Activated T-cell treated with anti-CD3 and anti-CD28 coated beads, Interleukin-2, amount 50 U/mL, for 4 hours (primary cell): ENCODE data around the gene DENND5A. TPM values are rescaled to one million over a fixed set of nuclear protein-coding genes. Genes with fewer than 3 reads are reported as not detected.

Experiments
- ATAC-seq, 2 donors: fragments of 200-7000 bp; cut with Tn5 transposase; one replicate each; pipeline ENCODE4 v1.10.0; 2021
- DNase-seq: peaks from one replicate; pipeline ENCODE4 v3.0.0-alpha.2; 2020
- H3K27me3 Mint-ChIP-seq: one replicate; pipeline ENCODE4 v1.8.0; 2021; ENCODE audit warnings: low read depth, mixed read lengths
- H3K36me3 Mint-ChIP-seq: one replicate; pipeline ENCODE4 v1.8.0; 2022; ENCODE audit warnings: mixed read lengths; ENCODE audit not compliant: insufficient read depth
- H3K4me1 Mint-ChIP-seq: one replicate; pipeline ENCODE4 v1.8.0; 2021; ENCODE audit warnings: low read depth, mixed read lengths
- H3K4me3 Mint-ChIP-seq: one replicate; pipeline ENCODE4 v1.8.0; 2021; ENCODE audit warnings: mild to moderate bottlenecking, moderate library complexity, mixed read lengths
- H3K9me3 Mint-ChIP-seq: one replicate; pipeline ENCODE4 v1.8.0; 2021; ENCODE audit warnings: mixed read lengths
- total RNA-seq, 3 donors: library from RNA; stranded (reverse); gene quantifications; one replicate each; pipeline ENCODE4 v1.2.1, GENCODE V29; 2021

DENND5A gene
- total RNA-seq = 10 to 100 TPM; 32.5 to 62.9 (median 44.2) TPM

DNA sequence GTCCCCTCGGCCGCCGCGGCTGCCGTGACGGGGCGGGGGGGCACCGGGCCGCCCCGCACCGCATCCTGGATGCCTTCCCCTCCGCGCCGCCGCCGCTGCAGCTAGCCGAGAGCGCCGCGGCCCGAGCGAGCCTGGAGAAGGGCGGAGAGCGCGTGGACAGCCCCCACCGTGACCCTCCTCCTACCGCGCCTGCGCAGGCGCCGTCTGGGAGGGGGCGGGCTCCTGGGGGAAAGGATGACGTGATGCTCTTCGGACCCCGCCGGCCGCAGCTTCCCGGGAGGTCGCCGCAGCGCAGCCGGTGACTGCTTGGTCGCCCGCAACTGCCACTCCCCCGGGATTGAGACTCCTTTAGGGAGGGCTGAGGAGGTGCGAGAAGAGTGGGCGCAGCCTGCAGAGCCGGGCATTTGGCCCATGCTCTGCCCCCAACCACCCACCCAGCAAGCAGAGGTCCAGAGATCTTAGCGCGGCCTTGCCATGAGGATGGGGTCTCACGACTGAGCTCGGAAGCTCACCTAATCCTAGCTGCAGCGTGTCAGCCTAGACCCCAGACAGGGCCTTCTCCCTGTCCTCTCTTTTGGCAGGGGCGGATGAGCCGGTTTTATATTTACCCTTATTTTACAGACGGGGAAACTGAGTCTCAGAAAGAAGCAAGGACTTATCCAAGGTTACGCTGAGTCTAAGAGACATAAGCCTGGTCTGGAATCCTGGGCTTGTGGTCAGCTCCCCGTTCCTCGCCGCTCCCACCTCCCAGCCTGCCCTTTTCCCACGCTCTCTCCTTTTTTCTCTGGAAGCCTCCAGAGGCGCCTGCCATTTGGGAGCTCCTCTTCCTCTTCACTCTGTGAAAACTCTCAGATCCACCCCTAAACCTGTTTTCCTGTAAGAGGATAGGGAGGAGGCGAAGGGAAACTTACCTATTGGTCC lies at the start of gene DENND5A:
DENND5A (minus strand) TSS at position 140 of the 921 bp plus-strand sequence. CDS start 281 bp downstream, outside the sequence.
- Mint-ChIP-seq H3K36me3 (no peaks in the 10 kb centered on the region), H3K9me3 (no peaks in the 10 kb centered on the region), H3K27me3 (no peaks in the 10 kb centered on the region), H3K4me3 (peak within 1 kb of the TSS; percentile 95), H3K4me1 (peaks cover 37% of the 10 kb centered on the region)
- ATAC-seq = peak; percentile 38 to 44
- peak; percentile 39 for DNase-seq

GRCh38 chr11:9314291-9315077 lies 49.3 kb upstream of the DENND5A start, which contains the start of gene TMEM41B:
Gene TMEM41B (minus strand): TSS chr11:9314593. CDS start chr11:9314441, 152 bp downstream.
- H3K4me1 Mint-ChIP-seq = peaks cover 34% of the 10 kb centered on the region
- ATAC-seq (peak; percentile 97), DNase-seq (peak; percentile 99)
- no peaks in the 10 kb centered on the region for H3K9me3 Mint-ChIP-seq
- H3K36me3 Mint-ChIP-seq = peaks cover 4% of the 10 kb centered on the region
- peaks cover 7% of the 10 kb centered on the region for H3K27me3 Mint-ChIP-seq
- H3K4me3 Mint-ChIP-seq = peak within 1 kb of the TSS; percentile 96

DNA sequence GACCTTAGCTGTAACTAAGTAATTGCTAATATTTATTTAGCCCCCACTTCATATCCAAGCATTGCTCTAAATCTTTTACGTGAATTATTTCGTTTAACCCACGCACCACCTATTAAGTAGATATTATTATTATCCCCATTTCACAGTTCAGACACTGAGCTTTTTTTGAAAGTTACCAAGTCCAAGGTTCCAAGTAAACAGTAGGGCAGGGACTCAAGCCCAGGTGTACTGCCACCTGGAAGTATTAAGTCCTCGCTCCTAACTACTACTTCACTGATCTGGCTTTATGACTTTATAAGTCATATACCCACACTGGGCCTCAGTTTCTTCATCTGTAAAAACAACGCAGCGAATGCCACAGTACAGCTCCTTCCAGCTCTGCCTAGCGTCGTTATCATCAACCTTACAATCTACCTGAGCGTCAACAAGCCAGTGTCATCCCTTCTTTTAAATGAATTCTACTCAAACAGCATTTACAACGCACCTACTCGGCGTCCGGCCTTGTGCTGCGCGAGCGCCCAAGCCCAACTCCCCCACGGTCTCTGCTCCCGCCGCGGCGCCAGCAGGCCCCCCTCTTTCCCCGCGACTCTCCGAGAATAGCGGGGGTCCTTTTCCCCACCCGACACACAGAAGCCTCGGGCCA lies 48.6 kb upstream of the DENND5A start:
- H3K4me1 Mint-ChIP-seq = peaks cover 34% of the 10 kb centered on the region
- peak; percentile 9 to 11 for ATAC-seq

GRCh38 chr11:9310485-9311090 lies 45.4 kb upstream of the DENND5A start:
- Mint-ChIP-seq H3K27me3 (no peaks in the 10 kb centered on the region), H3K9me3 (no peaks in the 10 kb centered on the region), H3K4me1 (peaks cover 43% of the 10 kb centered on the region), H3K36me3 (peaks cover 11% of the 10 kb centered on the region), H3K4me3 (no peak overlapping the region)
- DNase-seq (no peak), ATAC-seq (no peak)

More for the DNA sequence above, 48.6 kb upstream of the DENND5A start:
- no peak for DNase-seq
- peaks cover 7% of the 10 kb centered on the region for H3K27me3 Mint-ChIP-seq
- peaks cover 4% of the 10 kb centered on the region for H3K36me3 Mint-ChIP-seq
- H3K9me3 Mint-ChIP-seq = no peaks in the 10 kb centered on the region
- peak overlapping the region; percentile 96 for H3K4me3 Mint-ChIP-seq

DNA sequence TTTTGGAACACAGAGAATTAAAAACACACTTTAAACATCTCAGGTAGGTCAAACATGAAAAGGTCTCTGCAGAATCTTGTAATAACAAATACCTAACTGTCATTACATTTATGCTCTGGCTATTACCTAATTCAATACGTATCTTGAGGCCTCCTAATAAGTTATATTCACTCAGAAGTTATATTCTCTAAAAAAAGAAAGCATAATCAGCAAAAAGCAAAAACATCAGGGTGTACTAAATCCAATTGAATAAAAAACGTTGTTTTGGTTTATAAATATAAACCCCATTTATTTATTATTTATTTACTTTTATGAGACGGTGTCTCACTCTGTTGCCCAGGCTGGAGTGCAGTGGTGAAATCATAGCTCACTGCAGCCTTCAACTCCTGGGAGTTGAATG lies 39.0 kb upstream of the DENND5A start:
- Mint-ChIP-seq H3K9me3 (no peaks in the 10 kb centered on the region), H3K4me1 (peaks cover 11% of the 10 kb centered on the region), H3K4me3 (no peak overlapping the region), H3K36me3 (peaks cover 7% of the 10 kb centered on the region), H3K27me3 (no peaks in the 10 kb centered on the region)
- ATAC-seq (no peak), DNase-seq (no peak)

GRCh38 chr11:9302448-9302847 lies 37.3 kb upstream of the DENND5A start:
- no peak overlapping the region for H3K4me3 Mint-ChIP-seq
- ATAC-seq = no peak
- peaks cover 6% of the 10 kb centered on the region for H3K4me1 Mint-ChIP-seq

DNA sequence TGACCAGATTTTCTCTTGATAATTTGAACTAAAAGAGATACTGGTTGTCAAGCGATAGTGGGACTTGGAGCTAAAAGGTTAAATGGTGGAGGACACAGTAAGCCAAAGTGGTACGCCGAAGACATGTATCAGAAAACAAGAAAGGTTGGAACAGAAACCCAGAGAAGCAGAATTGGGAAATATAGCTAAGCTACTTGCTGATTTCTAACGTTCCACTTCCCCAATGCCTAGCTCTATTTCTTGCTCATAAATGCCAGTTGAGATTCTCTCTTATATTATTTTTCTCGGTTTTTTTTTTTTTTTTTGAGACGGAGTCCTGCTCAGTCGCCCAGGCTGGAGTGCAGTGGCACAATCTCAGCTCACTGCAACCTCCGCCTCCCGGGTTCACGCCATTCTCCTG lies 36.6 kb upstream of the DENND5A start:
- Mint-ChIP-seq H3K4me1 (peaks cover 2% of the 10 kb centered on the region), H3K9me3 (no peaks in the 10 kb centered on the region), H3K4me3 (no peak overlapping the region), H3K27me3 (no peaks in the 10 kb centered on the region), H3K36me3 (peaks cover under 1% of the 10 kb centered on the region)
- ATAC-seq (no peak), DNase-seq (no peak)

More at GRCh38 chr11:9302448-9302847, 37.3 kb upstream of the DENND5A start:
- Mint-ChIP-seq H3K27me3 (no peaks in the 10 kb centered on the region), H3K9me3 (no peaks in the 10 kb centered on the region), H3K36me3 (peaks cover 3% of the 10 kb centered on the region)
- no peak for DNase-seq

DNA sequence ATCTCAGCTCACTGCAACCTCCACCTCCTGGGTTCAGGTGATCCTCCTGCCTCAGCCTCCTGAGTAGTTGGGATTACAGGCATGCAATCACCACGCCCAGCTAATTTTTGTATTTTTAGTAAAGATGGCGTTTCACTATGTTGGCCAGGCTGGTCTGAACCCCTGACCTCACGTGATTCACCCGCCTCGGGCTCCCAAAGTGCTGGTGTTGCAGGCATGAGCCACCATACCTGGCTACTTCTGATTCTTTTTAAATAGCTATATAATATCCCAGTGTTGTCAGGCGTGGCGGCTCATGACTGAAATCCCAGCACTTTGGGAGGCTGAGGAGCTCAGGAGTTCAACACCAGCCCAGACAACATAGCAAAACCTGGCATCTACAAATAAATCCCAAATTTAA lies 28.5 kb upstream of the DENND5A start:
- H3K4me1 Mint-ChIP-seq = no peaks in the 10 kb centered on the region
- H3K4me3 Mint-ChIP-seq = no peak overlapping the region
- no peaks in the 10 kb centered on the region for H3K36me3 Mint-ChIP-seq
- H3K27me3 Mint-ChIP-seq = no peaks in the 10 kb centered on the region
- no peaks in the 10 kb centered on the region for H3K9me3 Mint-ChIP-seq
- DNase-seq (no peak), ATAC-seq (no peak)

DNA sequence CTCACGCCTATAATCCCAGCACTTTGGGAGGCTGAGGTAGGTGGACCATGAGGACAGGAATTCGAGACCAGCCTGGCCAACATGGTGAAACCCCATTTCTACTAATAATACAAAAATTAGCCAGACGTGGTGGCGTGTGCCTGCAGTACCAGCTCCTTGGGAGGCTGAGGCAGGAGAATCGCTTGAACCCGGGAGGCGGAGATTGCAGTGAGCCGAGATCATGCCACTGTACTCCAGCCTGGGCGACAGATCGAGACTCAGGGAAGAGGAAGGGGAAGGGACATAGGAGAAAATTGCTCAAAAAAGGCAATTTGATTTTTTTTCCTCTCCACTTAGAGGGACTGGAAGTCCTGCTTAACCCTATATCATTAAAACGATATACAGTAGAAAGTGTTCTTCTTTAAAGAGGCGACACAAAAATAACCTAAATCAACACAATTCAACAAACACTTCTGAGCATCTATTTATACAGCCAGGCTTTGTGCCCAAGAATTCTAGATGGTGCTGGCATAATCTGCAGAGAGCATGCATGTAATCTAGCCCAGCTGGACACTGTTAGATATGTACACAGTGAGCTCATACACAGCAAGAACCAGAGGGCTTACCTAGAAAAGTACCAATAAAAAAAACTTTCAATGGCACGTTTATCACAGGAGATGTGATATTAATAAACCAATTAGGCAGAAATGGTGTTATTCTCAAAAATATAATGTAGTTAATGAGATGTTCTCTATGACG lies 20.9 kb upstream of the DENND5A start:
- ATAC-seq (no peak), DNase-seq (no peak)
- Mint-ChIP-seq H3K9me3 (no peaks in the 10 kb centered on the region), H3K36me3 (peaks cover 2% of the 10 kb centered on the region), H3K4me3 (no peak overlapping the region), H3K27me3 (no peaks in the 10 kb centered on the region), H3K4me1 (peaks cover 4% of the 10 kb centered on the region)

DNA sequence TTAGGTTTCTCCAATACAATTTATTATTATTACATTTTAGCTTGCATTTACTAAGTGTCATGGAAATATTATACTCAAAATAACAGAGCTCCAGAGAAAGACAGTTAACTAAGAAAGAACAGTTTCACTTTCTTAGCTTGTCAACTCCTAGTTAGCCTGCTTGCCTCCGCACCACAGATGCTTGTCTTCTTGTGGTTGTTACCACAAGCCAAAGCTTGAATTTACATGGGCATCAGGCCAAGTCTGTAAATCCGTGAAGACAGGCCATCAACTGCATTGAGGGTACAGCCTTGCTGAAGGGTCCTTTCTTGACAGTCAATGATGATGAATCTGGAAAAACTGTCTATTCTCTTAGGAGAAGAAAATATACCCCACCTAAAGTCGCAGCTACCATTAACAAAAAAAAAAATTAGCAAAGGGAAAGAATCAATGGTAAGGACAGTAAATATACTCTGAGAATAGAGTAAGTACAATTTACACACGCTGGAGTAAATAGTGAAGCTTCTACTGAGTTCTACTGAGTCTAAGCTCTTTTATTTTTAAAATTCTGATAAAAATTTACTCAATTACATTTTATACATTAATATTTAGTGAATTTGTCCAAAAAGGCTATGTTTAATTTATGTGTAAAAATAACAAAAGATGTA lies 15.6 kb upstream of the DENND5A start:
- Mint-ChIP-seq H3K4me1 (peaks cover 15% of the 10 kb centered on the region), H3K9me3 (no peaks in the 10 kb centered on the region), H3K4me3 (peak overlapping the region; percentile 38), H3K27me3 (no peaks in the 10 kb centered on the region), H3K36me3 (peaks cover 2% of the 10 kb centered on the region)
- peak; percentile 39 for DNase-seq
- ATAC-seq = peak; percentile 95 to 96

DNA sequence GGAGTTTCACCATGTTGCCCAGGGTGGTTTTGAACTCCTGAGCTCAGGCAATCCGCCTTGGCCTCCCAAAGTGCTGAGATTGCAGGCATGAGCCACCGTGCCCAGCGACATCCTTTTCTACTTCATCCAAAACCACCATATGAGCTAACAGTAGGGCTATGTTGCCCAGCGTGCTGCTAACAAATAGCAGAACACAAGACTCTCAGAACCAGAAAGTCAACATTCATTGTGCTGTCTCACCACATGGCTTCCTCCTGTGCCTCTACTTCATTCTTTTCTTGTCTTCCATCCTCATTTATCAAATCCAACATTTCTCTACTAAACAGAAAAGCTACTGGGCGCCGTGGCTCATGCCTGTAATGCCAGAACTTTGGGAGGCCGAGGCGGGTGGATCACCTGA lies 12.0 kb upstream of the DENND5A start:
- DNase-seq (no peak), ATAC-seq (no peak)
- Mint-ChIP-seq H3K4me3 (no peak overlapping the region), H3K27me3 (no peaks in the 10 kb centered on the region), H3K9me3 (no peaks in the 10 kb centered on the region), H3K36me3 (no peaks in the 10 kb centered on the region), H3K4me1 (peaks cover 19% of the 10 kb centered on the region)

DNA sequence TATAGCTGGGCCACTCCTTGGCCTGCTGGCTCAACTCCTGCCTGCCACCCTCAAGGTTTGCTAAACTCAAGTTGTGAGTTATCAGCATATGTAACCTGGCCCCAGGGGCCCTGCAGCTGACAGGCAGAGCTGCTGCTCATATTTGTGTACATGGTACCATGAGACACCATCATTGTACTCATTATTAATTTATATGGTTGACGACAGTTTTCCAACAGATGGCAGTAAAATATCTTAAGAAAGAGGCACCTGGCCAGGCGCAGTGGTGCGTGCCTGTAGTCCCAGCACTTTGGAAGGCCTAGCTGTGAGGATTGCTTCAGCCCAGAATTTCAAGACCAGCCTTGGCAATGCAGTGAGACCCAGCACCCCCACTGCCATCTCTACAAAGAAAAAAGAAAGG lies 11.4 kb upstream of the DENND5A start:
- Mint-ChIP-seq H3K9me3 (no peaks in the 10 kb centered on the region), H3K36me3 (no peaks in the 10 kb centered on the region), H3K4me3 (no peak overlapping the region), H3K4me1 (peaks cover 19% of the 10 kb centered on the region), H3K27me3 (no peaks in the 10 kb centered on the region)
- DNase-seq (no peak), ATAC-seq (no peak)
